SU-DHL-6 (cell line): ENCODE results near the gene FSHR.

ENCODE experiments used
- H2AFZ ChIP-seq: fragments of 200-600 bp; sonication (generic); 2 replicates; pipeline ENCODE4 v1.6.1; 2014; ENCODE audit warnings: low read depth, mild to moderate bottlenecking, moderate library complexity, mixed read lengths, antibody characterized with exemption, low read length; ENCODE audit not compliant: severe bottlenecking
- H3F3A ChIP-seq: fragments of 200-600 bp; shearing (Covaris generic); 2 replicates; pipeline ENCODE4 v1.6.0; 2016; ENCODE audit warnings: antibody characterized with exemption, mild to moderate bottlenecking; ENCODE audit not compliant: insufficient read depth
- H3K27ac ChIP-seq: fragments of 200-600 bp; sonication (generic); 2 replicates; pipeline ENCODE4 v1.5.1; 2016; ENCODE audit warnings: low read depth, mild to moderate bottlenecking, low read length, moderate library complexity, mixed read lengths
- H3K27me3 ChIP-seq: fragments of 200-600 bp; sonication (generic), shearing (Covaris generic); 2 replicates; pipeline ENCODE4 v1.6.0; 2014; ENCODE audit warnings: mild to moderate bottlenecking, low read length
- H3K36me3 ChIP-seq: fragments of 200-600 bp; sonication (generic); 2 replicates; pipeline ENCODE4 v1.6.1; 2014; ENCODE audit warnings: mild to moderate bottlenecking, low read length, mixed read lengths
- H3K4me2 ChIP-seq: fragments of 300-600, 200-600 bp; shearing (Covaris generic), sonication (generic); 2 replicates; pipeline ENCODE4 v1.6.0; 2014; ENCODE audit warnings: low read length, low read depth, mild to moderate bottlenecking; ENCODE audit not compliant: poor library complexity, severe bottlenecking
- H3K4me3 ChIP-seq: fragments of 200-600 bp; sonication (generic); 2 replicates; pipeline ENCODE4 v1.5.1; 2014; ENCODE audit warnings: antibody characterized with exemption, low read length, mild to moderate bottlenecking, mixed read lengths; ENCODE audit not compliant: insufficient read depth, poor library complexity, severe bottlenecking
- H3K79me2 ChIP-seq: fragments of 200-600 bp; sonication (generic); 2 replicates; pipeline ENCODE4 v1.6.1; 2014; ENCODE audit warnings: mild to moderate bottlenecking, low read length, moderate library complexity; ENCODE audit not compliant: insufficient read depth
- H3K9ac ChIP-seq: fragments of 200-600 bp; sonication (generic); 2 replicates; pipeline ENCODE4 v1.7.0; 2014; ENCODE audit warnings: mild to moderate bottlenecking, low read length
- H3K9me2 ChIP-seq: fragments of 200-600 bp; sonication (generic); replicated peaks from 2 replicates; pipeline ENCODE4 v1.6.1; 2014; ENCODE audit warnings: low read length; ENCODE audit not compliant: insufficient read depth
- H3K9me3 ChIP-seq: fragments of 200-600 bp; sonication (generic); 2 replicates; pipeline ENCODE4 v1.6.1; 2014; ENCODE audit warnings: low read length, mixed read lengths; ENCODE audit not compliant: insufficient read depth
- H4K20me1 ChIP-seq: fragments of 200-600 bp; sonication (generic); 2 replicates; pipeline ENCODE4 v1.6.1; 2014; ENCODE audit warnings: low read depth, mild to moderate bottlenecking, antibody characterized with exemption, low read length, moderate library complexity, mixed read lengths
- CTCF ChIP-seq: fragments of 200-600 bp; sonication (generic); IDR thresholded peaks from one replicate; pipeline ENCODE4 v1.5.1; 2017; ENCODE audit warnings: antibody characterized with exemption, mild to moderate bottlenecking, low read length, moderate library complexity; ENCODE audit not compliant: insufficient read depth, poor library complexity, severe bottlenecking
- EZH2phosphoT487 ChIP-seq: fragments of 200-600 bp; sonication (generic), shearing (Covaris generic); conservative IDR thresholded peaks from 2 replicates; pipeline ENCODE4 v1.6.1; 2018; ENCODE audit warnings: mild to moderate bottlenecking, antibody characterized with exemption, low read length, moderate library complexity, mixed read lengths

The FSHR gene

GRCh38 chr2:49162151-49162550, 7.8 kb upstream of the FSHR start:
- Histone ChIP-seq H3K36me3 (no peaks in the 10 kb centered on the region), H3F3A (no peaks in the 10 kb centered on the region), H3K27me3 (no peaks in the 10 kb centered on the region), H3K79me2 (no peaks in the 10 kb centered on the region), H3K4me2 (no peak overlapping the region), H3K4me3 (no peak overlapping the region), H3K27ac (no peak overlapping the region), H3K9me3 (no peaks in the 10 kb centered on the region), H3K9me2 (no peaks in the 10 kb centered on the region; the same call in 1 of the 2 replicates), H2AFZ (no peak overlapping the region), H3K9ac (no peak overlapping the region), H4K20me1 (no peaks in the 10 kb centered on the region)
- no peak for TF ChIP-seq CTCF
- TF ChIP-seq EZH2phosphoT487: no peak

GRCh38 chr2:49154891-49155290, 576 bp upstream of the FSHR start:
- H3K4me2 ChIP-seq: no peak overlapping the region
- no peaks in the 10 kb centered on the region for H3K9me3 ChIP-seq
- H3K27ac ChIP-seq: no peak overlapping the region
- no peaks in the 10 kb centered on the region for H3K36me3 ChIP-seq
- no peak overlapping the region for H2AFZ ChIP-seq
- no peaks in the 10 kb centered on the region for H3K79me2 ChIP-seq
- H3F3A ChIP-seq: no peaks in the 10 kb centered on the region
- H4K20me1 ChIP-seq: no peaks in the 10 kb centered on the region
- H3K9me2 ChIP-seq: no peaks in the 10 kb centered on the region
- no peak overlapping the region for H3K9ac ChIP-seq
- H3K4me3 ChIP-seq: no peak overlapping the region
- no peak for TF ChIP-seq CTCF
- no peak for TF ChIP-seq EZH2phosphoT487
- no peaks in the 10 kb centered on the region for H3K27me3 ChIP-seq

GRCh38 chr2:49153252-49153651, 1.1 kb downstream of the FSHR start:
- H3K27ac ChIP-seq: no peak overlapping the region
- no peaks in the 10 kb centered on the region for H3K27me3 ChIP-seq
- no peaks in the 10 kb centered on the region for H3K9me3 ChIP-seq
- H3K79me2 ChIP-seq: no peaks in the 10 kb centered on the region
- H4K20me1 ChIP-seq: no peaks in the 10 kb centered on the region
- H3K36me3 ChIP-seq: no peaks in the 10 kb centered on the region
- no peak overlapping the region for H2AFZ ChIP-seq
- no peak overlapping the region for H3K9ac ChIP-seq
- H3K4me3 ChIP-seq: no peak overlapping the region
- TF ChIP-seq EZH2phosphoT487: no peak
- TF ChIP-seq CTCF: no peak
- no peaks in the 10 kb centered on the region for H3K9me2 ChIP-seq
- H3K4me2 ChIP-seq: no peak overlapping the region
- no peaks in the 10 kb centered on the region for H3F3A ChIP-seq

GRCh38 chr2:49152824-49153223, 1.5 kb downstream of the FSHR start:
- H3K4me3 ChIP-seq: no peak overlapping the region

More at GRCh38 chr2:49152824-49153223, 1.5 kb downstream of the FSHR start:
- Histone ChIP-seq H3K36me3 (no peaks in the 10 kb centered on the region), H3K4me2 (no peak overlapping the region), H3K9ac (no peak overlapping the region), H3K9me3 (no peaks in the 10 kb centered on the region), H4K20me1 (no peaks in the 10 kb centered on the region), H2AFZ (no peak overlapping the region), H3F3A (no peaks in the 10 kb centered on the region), H3K27ac (no peak overlapping the region), H3K9me2 (no peaks in the 10 kb centered on the region), H3K27me3 (no peaks in the 10 kb centered on the region), H3K79me2 (no peaks in the 10 kb centered on the region)
- no peak for TF ChIP-seq CTCF
- no peak for TF ChIP-seq EZH2phosphoT487
